Effector memory CD4-positive, alpha-beta T cell (primary cell): ENCODE results near the gene PLS3.
"Not testable (repeated sequence)": the region's sequence is repeated elsewhere in the genome, so short reads cannot be mapped to it uniquely, and the experiment has no call there.

Experiments used
- DNase-seq, 3 donors: peaks; one replicate each; pipeline ENCODE4 v3.0.0-alpha.2; 2020
- H3K27ac ChIP-seq: 2 replicates; pipeline ENCODE4 v1.7.0; 2013; ENCODE audit warnings: mild to moderate bottlenecking, low read length, moderate library complexity; ENCODE audit not compliant: insufficient read depth, poor library complexity, severe bottlenecking
- H3K27me3 ChIP-seq: replicated peaks from 2 replicates; pipeline ENCODE4 v1.7.0; 2013; ENCODE audit warnings: mild to moderate bottlenecking, low read length; ENCODE audit not compliant: insufficient read depth, control insufficient read depth, poor library complexity, severe bottlenecking
- H3K36me3 ChIP-seq: 2 replicates; pipeline ENCODE4 v1.7.0; 2013; ENCODE audit warnings: mild to moderate bottlenecking, low read length, moderate library complexity; ENCODE audit not compliant: control insufficient read depth, insufficient read depth
- H3K4me1 ChIP-seq: 2 replicates; pipeline ENCODE4 v1.7.0; 2013; ENCODE audit warnings: low read length, mild to moderate bottlenecking; ENCODE audit not compliant: control insufficient read depth, insufficient read depth, poor library complexity, severe bottlenecking
- H3K4me3 ChIP-seq: 2 replicates; pipeline ENCODE4 v1.7.0; 2013; ENCODE audit warnings: low read length, low read depth, mild to moderate bottlenecking; ENCODE audit not compliant: insufficient read depth, poor library complexity, severe bottlenecking
- H3K9me3 ChIP-seq: 2 replicates; pipeline ENCODE4 v1.7.0; 2013; ENCODE audit warnings: mild to moderate bottlenecking, low read length, moderate library complexity; ENCODE audit not compliant: control insufficient read depth

Gene PLS3

DNA sequence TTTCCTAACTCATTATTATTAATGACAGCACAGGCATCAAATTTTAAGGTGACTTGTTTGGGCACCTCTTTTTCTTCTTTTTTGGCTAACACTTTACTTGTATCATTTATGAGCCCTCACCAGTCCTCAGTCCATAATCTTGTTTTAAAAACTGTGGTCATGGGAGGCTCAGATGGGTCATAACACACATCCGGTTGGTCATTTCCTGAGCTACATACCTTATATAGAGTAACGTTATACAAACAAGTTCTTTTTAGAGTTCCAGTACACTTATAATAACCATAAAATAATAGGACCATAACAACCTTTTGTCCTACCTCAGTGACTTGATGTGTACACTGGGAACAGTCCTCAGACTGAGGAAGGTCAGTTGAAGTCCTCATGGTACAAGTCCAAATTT, 21.1 kb upstream of the PLS3 start:
- Histone ChIP-seq H3K4me1 (no peaks in the 10 kb centered on the region), H3K27ac (no peak overlapping the region), H3K4me3 (no peak overlapping the region), H3K36me3 (no peaks in the 10 kb centered on the region), H3K27me3 (no peaks in the 10 kb centered on the region), H3K9me3 (no peaks in the 10 kb centered on the region)
- no peak for DNase-seq

DNA sequence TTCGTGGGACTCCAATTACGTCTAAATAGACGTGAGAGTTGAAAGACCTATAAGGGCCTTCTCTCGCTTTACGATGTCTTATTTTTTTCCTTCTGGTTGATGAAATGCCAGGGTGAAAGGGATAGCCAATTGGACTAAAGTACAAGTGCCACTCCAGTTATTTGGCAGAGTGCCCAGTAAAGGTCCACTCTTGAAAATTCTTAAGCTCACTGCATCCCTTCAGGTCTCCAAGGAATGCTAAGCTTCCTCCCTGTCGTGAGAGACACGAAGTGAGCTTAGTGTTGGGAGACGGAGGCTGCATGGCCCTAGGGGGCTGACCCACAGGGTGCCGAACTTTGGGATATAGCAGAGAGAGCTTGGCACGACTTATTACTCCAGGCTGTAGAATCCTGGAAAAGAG, 19.9 kb upstream of the PLS3 start:
- not testable (repeated sequence) for H3K27ac ChIP-seq, H3K4me1 ChIP-seq, DNase-seq, H3K27me3 ChIP-seq, H3K4me3 ChIP-seq, H3K36me3 ChIP-seq, H3K9me3 ChIP-seq

DNA sequence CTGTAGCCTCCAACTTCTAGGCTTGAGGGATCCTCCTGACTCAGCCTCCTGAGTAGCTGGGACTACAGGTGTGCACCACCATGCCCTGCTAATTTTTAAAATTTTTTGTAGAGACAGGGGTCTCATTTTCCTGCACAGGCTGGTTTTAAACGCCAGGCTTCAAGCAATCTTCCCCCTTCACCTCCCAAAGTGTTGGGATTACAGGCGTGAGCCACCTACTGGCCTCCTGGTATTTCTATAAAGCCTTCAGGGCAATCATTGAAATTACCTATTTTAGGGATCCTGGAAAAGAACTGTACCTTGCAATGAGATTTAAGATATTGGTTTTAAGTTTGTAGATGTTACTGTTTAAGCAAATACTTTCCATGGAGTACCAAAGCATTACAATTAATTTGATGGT, 13.5 kb upstream of the PLS3 start:
- Histone ChIP-seq H3K27ac (no peak overlapping the region), H3K4me3 (no peak overlapping the region), H3K9me3 (no peaks in the 10 kb centered on the region)

DNA sequence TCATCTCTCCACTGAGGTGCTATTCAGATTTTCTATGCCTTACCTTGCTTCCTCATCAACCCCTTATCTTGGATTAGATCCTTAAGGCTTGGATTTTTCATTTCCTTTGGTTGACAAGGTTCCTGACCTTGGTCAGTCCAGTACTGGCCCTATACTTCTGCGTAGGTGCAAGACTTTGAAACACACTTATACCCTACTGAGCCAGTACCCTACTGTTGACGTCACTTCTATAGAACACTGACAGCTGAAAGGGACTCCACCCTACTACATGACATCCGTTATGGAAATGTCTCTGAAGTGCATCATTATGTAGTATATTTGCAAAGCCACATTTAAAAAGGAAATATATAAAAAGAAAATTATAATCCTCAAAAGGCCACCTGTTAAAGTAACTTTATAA, 12.0 kb upstream of the PLS3 start:
- Histone ChIP-seq H3K9me3 (no peaks in the 10 kb centered on the region), H3K27me3 (no peaks in the 10 kb centered on the region)

More for the DNA sequence above, 13.5 kb upstream of the PLS3 start:
- H3K27me3 ChIP-seq, result no peaks in the 10 kb centered on the region
- no peak for DNase-seq
- no peaks in the 10 kb centered on the region for H3K4me1 ChIP-seq
- no peaks in the 10 kb centered on the region for H3K36me3 ChIP-seq

DNA sequence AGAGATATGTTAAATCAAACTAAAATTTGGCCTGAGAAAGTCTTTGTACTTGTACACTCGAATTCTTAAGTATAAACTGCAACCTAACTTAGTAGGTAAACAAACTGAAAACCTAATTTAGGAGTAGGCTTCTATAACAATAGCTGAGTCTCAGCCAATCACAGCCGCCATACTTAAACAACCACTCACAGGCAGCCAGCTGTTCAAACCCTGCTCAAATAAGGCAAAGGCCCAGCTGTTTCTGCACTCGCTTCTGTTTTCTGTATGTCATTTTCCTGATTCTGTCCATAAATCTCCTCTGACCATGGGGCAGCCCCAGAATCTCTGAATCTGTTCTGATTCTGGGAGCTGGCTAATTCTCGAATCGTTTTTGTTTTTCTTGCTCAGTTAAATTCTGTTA, 7.8 kb upstream of the PLS3 start:
- Histone ChIP-seq H3K9me3 (no peaks in the 10 kb centered on the region), H3K27me3 (no peaks in the 10 kb centered on the region), H3K4me3 (no peak overlapping the region), H3K27ac (no peak overlapping the region), H3K36me3 (no peaks in the 10 kb centered on the region), H3K4me1 (no peaks in the 10 kb centered on the region)
- DNase-seq, result no peak

More for the DNA sequence above, 12.0 kb upstream of the PLS3 start:
- no peak for DNase-seq
- Histone ChIP-seq H3K27ac (no peak overlapping the region), H3K36me3 (no peaks in the 10 kb centered on the region), H3K4me3 (no peak overlapping the region), H3K4me1 (no peaks in the 10 kb centered on the region)

DNA sequence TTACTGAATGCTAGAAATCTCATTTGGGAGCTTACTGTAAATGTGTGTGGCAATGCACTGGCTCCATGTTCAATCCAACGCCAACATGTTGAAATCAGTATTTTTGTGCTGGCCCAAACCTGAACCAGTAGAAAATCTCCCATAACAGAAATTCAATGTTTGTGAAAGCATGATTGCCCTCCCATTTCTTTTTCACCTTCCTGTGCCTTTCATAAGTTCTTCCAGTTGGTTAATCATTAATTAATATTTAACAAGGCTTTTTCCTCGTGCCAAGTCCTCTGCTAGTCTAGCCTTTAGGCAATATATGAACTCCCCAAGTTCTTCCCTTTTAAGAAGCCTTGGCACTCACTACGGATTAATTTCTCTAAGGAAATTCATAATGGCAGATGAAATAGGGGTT, 1.3 kb upstream of the PLS3 start:
- H3K9me3 ChIP-seq, result no peaks in the 10 kb centered on the region
- no peaks in the 10 kb centered on the region for H3K4me1 ChIP-seq
- H3K36me3 ChIP-seq, result no peaks in the 10 kb centered on the region
- H3K27me3 ChIP-seq, result no peaks in the 10 kb centered on the region
- no peak for DNase-seq
- H3K4me3 ChIP-seq, result no peak overlapping the region
- H3K27ac ChIP-seq, result no peak overlapping the region

DNA sequence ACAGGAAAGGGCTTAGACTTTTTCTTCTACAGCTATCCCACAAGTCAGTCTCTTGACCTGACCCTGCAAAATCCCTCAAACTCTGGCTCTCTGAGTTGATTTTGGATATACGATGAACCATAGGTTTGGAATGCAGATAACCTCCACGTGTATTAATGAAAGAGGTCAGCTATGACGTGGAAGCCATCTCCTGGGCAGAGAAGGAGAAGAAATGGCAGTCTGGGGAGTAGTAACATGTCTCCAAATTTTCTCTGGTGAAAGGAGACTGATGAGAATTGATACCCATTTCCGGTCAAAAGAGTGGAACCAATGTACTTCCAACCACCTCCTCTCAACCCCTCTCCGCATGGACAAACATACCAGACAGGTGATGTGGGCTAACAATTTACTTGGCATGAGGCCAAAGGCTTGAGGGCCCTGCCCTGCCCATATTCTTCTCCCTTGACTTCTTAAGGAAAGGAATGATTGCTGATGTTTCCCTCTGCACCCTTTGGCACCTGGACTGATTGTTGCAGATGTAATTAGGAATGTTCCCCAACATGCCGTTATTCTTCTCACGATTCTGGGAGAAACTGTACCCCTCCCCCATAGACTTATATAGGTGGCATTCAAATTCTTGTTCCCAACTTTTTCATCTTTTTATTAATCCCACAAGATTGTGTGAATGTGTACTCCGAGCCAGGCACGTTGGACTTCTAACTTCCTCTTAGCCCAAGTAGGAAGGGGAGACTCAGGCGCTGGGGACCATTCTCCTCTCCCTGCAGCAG, 580 bp upstream of the PLS3 start:
- H3K4me3 ChIP-seq, result no peak overlapping the region
- no peak for DNase-seq
- no peaks in the 10 kb centered on the region for H3K36me3 ChIP-seq
- H3K9me3 ChIP-seq, result no peaks in the 10 kb centered on the region
- H3K27me3 ChIP-seq, result no peaks in the 10 kb centered on the region
- no peaks in the 10 kb centered on the region for H3K4me1 ChIP-seq
- H3K27ac ChIP-seq, result no peak overlapping the region

DNA sequence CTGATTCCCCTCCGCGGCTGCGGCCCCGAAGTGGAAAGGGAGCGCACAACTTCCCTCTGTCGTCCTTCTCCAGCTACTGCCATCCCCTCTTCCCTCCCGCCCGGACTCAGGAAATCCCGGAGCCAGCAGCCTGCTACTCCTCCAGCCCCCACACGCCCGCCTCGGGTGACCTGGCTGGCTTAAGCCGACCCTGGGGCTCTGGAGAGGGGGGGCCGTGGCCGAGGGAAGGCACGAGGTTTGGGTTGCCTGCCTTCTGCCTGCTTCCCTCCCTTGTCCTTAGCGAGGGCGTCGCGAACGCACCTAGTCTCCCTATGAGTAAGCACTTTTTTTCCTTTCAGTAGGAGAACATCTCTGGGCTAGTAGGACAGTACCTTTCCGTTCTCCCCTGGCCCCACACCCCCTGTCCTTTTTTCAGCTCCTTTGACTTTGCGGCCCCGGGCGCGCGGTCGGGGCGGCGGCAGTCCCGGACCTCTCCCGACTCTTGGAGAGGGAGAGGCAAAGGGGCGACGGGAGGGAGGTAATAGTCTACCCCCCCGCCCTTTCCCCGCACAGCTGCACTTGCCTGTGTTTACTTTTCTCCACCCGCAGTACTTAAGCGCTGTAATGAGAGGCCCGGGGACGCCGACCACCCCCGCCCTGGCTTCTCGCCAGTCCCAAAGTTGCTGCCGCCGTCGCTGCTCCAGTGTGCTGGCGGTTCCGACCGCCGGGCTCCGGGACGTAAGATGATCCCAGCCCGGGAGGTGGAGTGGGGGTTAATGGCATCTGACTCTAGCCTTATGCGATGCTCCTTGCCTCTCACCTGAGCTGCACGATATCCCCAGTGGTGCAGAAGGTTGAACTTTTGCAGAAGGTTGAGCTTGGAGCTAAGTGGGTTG, 868 bp downstream of the PLS3 start:
- no peaks in the 10 kb centered on the region for H3K36me3 ChIP-seq
- H3K27me3 ChIP-seq, result no peaks in the 10 kb centered on the region
- H3K4me1 ChIP-seq, result no peaks in the 10 kb centered on the region
- no peak overlapping the region for H3K27ac ChIP-seq
- H3K4me3 ChIP-seq, result no peak overlapping the region
- no peak for DNase-seq
- H3K9me3 ChIP-seq, result no peaks in the 10 kb centered on the region

DNA sequence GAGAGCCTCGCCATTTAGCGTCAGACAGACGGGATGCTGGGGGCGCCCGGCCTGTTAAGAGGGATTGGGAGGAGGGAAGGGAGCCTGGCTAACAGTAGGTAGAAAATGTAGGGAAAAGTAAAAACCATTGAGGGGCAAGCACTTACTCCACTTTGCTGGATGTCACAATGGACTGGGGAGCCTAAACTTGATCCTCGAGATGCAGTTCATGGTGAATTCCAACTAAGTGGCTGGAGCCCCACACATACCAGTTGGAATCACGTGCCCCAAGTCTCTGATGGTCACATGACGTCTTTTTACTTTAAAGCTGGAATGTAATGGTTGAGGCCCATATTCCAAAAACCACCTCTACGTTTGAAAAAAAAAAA, 1.5 kb downstream of the PLS3 start:
- no peak overlapping the region for H3K4me3 ChIP-seq

DNA sequence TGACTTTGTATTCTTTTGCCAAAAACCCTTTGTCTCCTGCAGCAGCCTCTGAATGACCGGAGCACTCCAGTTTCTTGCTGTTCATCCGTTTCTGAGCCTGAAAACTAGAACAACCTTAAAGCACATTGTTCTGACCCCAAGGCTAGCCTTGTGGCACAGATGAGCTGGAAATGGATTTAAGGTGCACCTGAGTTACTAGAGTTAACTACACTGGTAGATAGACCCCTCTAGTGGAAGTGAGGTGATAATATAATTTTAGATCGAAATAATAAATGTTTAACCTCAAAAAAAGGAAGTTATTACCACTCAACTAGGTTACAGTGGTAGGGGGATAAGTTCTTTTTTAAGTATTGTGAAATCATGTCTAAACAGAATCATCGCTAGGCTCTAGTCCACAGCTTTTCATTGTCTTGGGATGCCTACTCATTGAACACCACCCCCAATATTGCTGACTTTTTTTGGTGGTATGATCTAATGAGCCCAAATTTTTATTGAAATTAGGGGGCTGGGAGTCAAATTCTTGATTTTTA, 2.7 kb downstream of the PLS3 start:
- Histone ChIP-seq H3K27me3 (no peaks in the 10 kb centered on the region), H3K36me3 (no peaks in the 10 kb centered on the region), H3K4me1 (no peaks in the 10 kb centered on the region), H3K27ac (no peak overlapping the region), H3K9me3 (no peaks in the 10 kb centered on the region), H3K4me3 (no peak overlapping the region)
- no peak for DNase-seq

More for the DNA sequence above, 1.5 kb downstream of the PLS3 start:
- Histone ChIP-seq H3K27ac (no peak overlapping the region), H3K9me3 (no peaks in the 10 kb centered on the region), H3K27me3 (no peaks in the 10 kb centered on the region), H3K36me3 (no peaks in the 10 kb centered on the region), H3K4me1 (no peaks in the 10 kb centered on the region)
- DNase-seq, result no peak
